ENCODE measurements around the gene TMEM51. TPM values are rescaled to one million over a fixed set of nuclear protein-coding genes. Genes with fewer than 3 reads are reported as not detected.

TMEM51 gene
- total RNA-seq, 1 donor from 2014 or later = 1.9 TPM

DNA sequence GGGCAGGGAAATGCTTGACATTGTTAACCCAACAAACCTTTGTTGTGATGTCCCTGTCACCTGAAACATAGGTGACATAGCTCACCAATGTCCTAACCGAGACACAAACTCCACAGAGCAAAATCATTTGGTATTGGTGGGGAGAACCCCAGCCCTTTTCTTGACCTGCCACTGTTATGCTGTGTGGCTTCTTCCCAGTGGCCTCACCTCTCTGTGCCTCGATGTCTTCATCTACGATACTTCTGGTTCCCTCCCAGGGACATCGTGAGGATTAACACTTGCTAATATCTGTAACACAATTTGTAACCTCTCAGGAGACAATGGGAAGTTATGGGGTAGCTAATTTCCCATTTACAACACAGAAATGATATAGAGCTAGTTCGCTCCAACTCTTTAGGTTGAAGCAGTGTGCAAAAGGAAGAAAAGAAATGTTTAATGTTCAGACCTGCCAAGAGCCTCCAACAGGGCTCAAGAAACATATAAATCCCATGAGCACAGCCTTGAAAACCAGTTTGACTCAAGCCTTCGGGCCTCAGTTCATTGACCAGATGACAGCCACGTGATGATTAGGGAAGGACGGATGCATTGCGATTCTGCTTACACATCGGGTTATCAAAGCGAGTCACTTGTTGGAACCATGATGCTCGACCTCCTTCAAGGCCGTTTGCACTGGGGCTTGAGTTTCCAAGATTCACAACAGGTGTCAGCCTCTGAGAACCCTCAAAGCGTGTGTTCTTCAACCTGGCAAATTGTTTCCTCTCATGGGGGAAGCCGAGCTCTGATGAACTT is 37.8 kb upstream of the TMEM51 start:
- peaks cover 18% of the 10 kb centered on the region for H3K27me3 Mint-ChIP-seq (ENCODE audit: low read depth)
- DNase-seq (ENCODE audit: low spot score) = no peak
- no peaks in the 10 kb centered on the region for H3K9me3 Mint-ChIP-seq (ENCODE audit: low read depth)
- H3K36me3 Mint-ChIP-seq (ENCODE audit: low read depth) = peaks cover 3% of the 10 kb centered on the region
- TF ChIP-seq, protein P1, sequence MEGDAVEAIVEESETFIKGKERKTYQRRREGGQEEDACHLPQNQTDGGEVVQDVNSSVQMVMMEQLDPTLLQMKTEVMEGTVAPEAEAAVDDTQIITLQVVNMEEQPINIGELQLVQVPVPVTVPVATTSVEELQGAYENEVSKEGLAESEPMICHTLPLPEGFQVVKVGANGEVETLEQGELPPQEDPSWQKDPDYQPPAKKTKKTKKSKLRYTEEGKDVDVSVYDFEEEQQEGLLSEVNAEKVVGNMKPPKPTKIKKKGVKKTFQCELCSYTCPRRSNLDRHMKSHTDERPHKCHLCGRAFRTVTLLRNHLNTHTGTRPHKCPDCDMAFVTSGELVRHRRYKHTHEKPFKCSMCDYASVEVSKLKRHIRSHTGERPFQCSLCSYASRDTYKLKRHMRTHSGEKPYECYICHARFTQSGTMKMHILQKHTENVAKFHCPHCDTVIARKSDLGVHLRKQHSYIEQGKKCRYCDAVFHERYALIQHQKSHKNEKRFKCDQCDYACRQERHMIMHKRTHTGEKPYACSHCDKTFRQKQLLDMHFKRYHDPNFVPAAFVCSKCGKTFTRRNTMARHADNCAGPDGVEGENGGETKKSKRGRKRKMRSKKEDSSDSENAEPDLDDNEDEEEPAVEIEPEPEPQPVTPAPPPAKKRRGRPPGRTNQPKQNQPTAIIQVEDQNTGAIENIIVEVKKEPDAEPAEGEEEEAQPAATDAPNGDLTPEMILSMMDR (IDR thresholded peaks at IDR 0.05) = no peak
- no peak overlapping the region for H3K27ac Mint-ChIP-seq (ENCODE audit: unreplicated experiment)
- no peak overlapping the region for H3K4me3 Mint-ChIP-seq (ENCODE audit: unreplicated experiment)
- H3K4me1 Mint-ChIP-seq (ENCODE audit: low read depth) = peaks cover 5% of the 10 kb centered on the region

DNA sequence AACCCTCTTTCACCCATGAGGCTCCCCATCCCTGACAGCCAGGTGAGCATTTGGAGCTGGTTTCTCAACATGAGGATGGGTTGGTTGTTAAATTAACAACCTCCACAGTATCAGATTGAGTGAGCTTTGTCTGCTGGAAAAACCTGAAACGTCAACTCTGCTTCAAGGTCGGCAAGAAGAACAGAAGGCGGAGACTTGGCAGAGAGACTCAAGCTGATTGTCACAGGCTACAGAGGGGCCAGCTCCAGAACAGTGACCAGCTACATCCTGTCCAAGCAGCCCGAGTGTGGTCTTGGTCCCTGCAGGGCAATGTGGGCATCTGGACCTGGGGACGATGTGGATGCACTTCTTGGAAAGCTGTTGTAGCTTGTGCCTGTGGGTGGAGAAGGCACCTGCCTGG is 36.6 kb upstream of the TMEM51 start:
- H3K27ac Mint-ChIP-seq (ENCODE audit: unreplicated experiment) = no peak overlapping the region
- TF ChIP-seq, protein P1 (IDR thresholded peaks at IDR 0.05) = no peak
- no peak for DNase-seq (ENCODE audit: low spot score)
- peaks cover 23% of the 10 kb centered on the region for H3K27me3 Mint-ChIP-seq (ENCODE audit: low read depth)
- H3K4me1 Mint-ChIP-seq (ENCODE audit: low read depth) = peaks cover 5% of the 10 kb centered on the region
- no peak overlapping the region for H3K4me3 Mint-ChIP-seq (ENCODE audit: unreplicated experiment)
- peaks cover 3% of the 10 kb centered on the region for H3K36me3 Mint-ChIP-seq (ENCODE audit: low read depth)
- H3K9me3 Mint-ChIP-seq (ENCODE audit: low read depth) = no peaks in the 10 kb centered on the region

DNA sequence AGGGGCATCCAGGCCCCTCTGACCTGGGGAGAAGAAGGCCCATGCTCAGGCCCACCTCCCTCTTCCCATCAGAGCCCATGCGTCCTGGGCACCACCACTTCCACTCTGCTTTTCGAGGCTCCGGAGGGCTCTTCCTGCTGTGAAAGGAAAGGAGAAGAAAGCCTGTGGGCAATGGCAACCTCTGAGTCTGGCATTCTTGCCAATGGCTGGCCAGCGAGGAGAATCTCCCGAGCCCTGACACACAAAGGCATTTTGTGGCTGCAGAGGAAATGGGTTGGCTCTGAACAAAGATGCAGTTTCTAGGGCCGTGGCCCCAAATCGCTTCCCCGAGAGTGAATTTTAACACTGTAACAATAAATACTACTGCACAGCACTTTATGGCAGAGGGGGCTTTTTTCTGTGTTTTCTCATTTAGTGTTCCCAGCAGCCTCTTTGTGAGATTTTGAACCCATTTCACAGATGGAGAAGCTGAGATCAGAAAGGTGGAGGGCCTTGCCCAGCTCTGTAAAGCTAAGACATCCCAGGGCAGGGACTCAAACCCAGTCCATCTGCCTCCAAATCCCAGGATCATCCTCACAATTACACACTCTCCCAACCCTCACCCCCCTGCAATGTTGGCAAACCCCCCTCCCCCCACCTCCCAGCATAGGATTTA is 35.7 kb upstream of the TMEM51 start:
- Mint-ChIP-seq H3K4me1 (ENCODE audit: low read depth) (no peaks in the 10 kb centered on the region), H3K4me3 (ENCODE audit: unreplicated experiment) (no peak overlapping the region), H3K27me3 (ENCODE audit: low read depth) (peaks cover 31% of the 10 kb centered on the region), H3K27ac (ENCODE audit: unreplicated experiment) (no peak overlapping the region), H3K36me3 (ENCODE audit: low read depth) (peaks cover 3% of the 10 kb centered on the region), H3K9me3 (ENCODE audit: low read depth) (no peaks in the 10 kb centered on the region)
- DNase-seq (ENCODE audit: low spot score) = no peak
- TF ChIP-seq, protein P1 (IDR thresholded peaks at IDR 0.05) = no peak

DNA sequence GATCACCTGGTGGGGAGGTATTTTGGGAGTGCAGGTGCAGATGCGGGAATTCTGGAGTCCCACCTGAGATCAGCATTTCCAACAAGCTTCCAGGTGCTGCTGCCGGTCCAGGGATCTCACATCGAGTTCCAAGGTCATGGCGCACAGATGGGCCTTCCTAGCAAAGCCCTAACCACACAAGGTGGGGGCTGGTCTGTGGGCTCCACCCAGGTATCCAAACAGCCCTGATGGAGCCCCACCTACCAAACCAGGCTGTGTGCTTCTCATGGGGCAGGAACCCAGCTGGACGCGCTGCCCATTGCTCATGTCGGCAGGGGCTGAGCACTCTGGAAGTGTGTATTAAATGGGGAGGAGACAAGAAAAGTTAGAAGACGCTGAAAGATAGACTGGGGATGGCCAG is 35.0 kb upstream of the TMEM51 start:
- Mint-ChIP-seq H3K4me3 (ENCODE audit: unreplicated experiment) (no peak overlapping the region), H3K9me3 (ENCODE audit: low read depth) (no peaks in the 10 kb centered on the region), H3K4me1 (ENCODE audit: low read depth) (no peaks in the 10 kb centered on the region), H3K27ac (ENCODE audit: unreplicated experiment) (no peak overlapping the region), H3K36me3 (ENCODE audit: low read depth) (peaks cover 3% of the 10 kb centered on the region), H3K27me3 (ENCODE audit: low read depth) (peaks cover 34% of the 10 kb centered on the region)
- no peak for DNase-seq (ENCODE audit: low spot score)
- TF ChIP-seq, protein P1 (IDR thresholded peaks at IDR 0.05) = no peak

DNA sequence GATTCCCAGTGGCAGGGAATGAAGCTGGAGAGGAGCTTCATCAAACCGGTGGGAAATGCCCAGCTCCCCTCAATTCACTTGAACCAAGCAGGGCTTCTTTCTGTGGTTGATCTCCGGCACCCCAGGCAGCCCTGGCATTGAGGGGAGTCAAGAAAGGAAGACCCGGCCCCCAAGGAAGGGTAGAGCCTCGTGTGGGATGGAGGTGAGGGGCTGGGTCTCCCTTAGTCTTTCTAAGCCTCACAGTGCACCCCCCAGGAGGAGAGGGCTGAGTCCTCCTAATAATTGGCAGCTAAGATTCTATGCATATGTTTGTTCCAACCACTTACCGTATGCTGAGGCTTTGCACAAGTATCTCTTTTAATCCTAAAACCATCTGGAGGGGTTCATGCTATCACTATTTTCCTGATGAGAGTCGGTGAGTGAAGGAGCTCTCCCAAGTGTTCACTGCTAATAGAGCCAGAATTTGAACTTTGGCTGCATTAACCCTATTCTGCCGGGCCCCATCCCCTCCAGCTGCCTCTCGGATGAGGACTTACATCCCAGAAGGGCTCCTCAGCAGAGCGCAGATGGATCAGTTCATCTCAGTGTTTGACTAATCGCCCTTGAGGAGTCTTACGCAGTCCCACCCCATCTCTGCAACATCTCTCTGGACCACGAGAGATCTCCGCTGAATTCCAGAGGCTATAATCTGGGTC is 33.1 kb upstream of the TMEM51 start:
- TF ChIP-seq, protein P1 (IDR thresholded peaks at IDR 0.05) = no peak
- Mint-ChIP-seq H3K4me1 (ENCODE audit: low read depth) (no peaks in the 10 kb centered on the region), H3K27ac (ENCODE audit: unreplicated experiment) (no peak overlapping the region), H3K9me3 (ENCODE audit: low read depth) (no peaks in the 10 kb centered on the region), H3K36me3 (ENCODE audit: low read depth) (no peaks in the 10 kb centered on the region), H3K27me3 (ENCODE audit: low read depth) (peaks cover 35% of the 10 kb centered on the region), H3K4me3 (ENCODE audit: unreplicated experiment) (no peak overlapping the region)
- DNase-seq (ENCODE audit: low spot score) = no peak

Data from chondrocyte (in vitro differentiated cells).